C4-2B (cell line): Measurements from ENCODE around the gene CYP2J2.
A peak's percentile ranks its signal among the peaks of the same experiment; 100 is the strongest.

Experiments used
- H3K27ac ChIP-seq: fragments of 450-650 bp; 2 replicates; pipeline ENCODE4 v1.5.1; 2017
- ZFX ChIP-seq: fragments of 450-650 bp; IDR thresholded peaks from 2 replicates; pipeline ENCODE4 v1.6.1; 2017
- TF ChIP-seq, protein P1 (sequence below): fragments of 450-650 bp; conservative IDR thresholded peaks from 2 replicates; pipeline ENCODE4 v1.5.1; 2017; ENCODE audit warnings: mild to moderate bottlenecking

Gene CYP2J2

DNA sequence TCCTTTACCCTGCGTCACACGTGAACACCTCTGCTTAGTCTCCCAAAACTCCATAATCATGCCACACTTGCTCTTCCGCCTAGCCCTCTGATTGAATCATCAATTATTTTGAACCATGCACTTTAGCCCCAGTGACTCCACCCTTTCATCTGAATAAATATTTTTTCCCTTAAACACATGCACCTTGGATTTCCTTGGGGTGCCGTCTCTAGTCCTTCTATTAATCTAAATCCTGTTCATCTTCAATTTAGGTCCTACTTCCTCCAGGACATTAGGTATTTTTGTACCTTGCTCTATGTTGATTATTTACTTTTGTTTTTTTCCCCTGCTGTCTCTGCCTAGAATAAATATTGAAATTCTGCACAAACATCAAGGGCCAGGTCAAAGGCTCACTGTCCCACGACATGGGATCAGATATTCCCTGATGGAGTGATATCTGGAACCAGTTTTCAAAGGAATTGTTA lies 9.8 kb upstream of the CYP2J2 start:
- no peak overlapping the region for H3K27ac ChIP-seq
- no peak for TF ChIP-seq ZFX
- TF ChIP-seq, protein P1, sequence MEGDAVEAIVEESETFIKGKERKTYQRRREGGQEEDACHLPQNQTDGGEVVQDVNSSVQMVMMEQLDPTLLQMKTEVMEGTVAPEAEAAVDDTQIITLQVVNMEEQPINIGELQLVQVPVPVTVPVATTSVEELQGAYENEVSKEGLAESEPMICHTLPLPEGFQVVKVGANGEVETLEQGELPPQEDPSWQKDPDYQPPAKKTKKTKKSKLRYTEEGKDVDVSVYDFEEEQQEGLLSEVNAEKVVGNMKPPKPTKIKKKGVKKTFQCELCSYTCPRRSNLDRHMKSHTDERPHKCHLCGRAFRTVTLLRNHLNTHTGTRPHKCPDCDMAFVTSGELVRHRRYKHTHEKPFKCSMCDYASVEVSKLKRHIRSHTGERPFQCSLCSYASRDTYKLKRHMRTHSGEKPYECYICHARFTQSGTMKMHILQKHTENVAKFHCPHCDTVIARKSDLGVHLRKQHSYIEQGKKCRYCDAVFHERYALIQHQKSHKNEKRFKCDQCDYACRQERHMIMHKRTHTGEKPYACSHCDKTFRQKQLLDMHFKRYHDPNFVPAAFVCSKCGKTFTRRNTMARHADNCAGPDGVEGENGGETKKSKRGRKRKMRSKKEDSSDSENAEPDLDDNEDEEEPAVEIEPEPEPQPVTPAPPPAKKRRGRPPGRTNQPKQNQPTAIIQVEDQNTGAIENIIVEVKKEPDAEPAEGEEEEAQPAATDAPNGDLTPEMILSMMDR, result no peak

DNA sequence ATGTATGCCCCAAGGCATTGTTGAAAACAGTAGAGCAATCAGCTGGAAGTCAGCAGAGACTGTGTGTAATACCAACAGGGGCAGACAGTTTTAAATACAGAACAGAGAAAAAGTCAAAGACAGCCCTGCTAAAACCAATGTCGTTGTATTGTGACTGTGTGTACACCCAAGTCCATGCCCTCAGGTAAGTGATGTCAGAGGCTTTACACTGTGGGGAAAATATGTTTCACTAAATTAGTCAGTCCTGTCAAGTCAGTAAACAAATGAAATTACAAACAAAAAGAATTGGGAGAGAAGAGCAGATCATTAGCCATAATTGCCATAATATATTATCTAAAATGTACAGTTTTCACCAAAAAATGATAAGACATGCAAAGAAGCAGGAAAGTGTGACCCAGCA lies 2.4 kb upstream of the CYP2J2 start:
- H3K27ac ChIP-seq, result no peak overlapping the region
- TF ChIP-seq, protein P1, result no peak
- no peak for TF ChIP-seq ZFX

- no peak for TF ChIP-seq ZFX
- TF ChIP-seq, protein P1, result no peak
- no peak overlapping the region for H3K27ac ChIP-seq
Measured at GRCh38 chr1:59927213-59927612, 640 bp upstream of the CYP2J2 start.

DNA sequence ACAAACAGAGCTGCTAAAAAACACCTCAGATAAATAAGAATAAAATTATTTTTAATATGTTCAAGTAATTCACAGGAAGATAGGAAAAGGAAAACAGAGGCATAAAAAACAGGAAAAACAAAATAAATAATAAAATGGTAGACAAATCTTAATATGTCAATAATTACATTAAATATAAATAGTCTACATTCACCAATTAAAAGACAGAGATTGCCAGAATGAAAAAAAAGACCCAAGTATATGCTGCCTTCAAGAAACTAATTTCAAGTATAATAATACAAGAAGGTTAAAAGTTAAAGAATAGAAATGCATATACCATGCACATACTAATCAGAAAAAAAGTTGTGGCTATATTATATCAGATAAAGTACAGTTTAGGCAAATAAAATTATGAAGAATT lies 1.9 kb downstream of the CYP2J2 start:
- no peak overlapping the region for H3K27ac ChIP-seq
- TF ChIP-seq ZFX, result no peak
- TF ChIP-seq, protein P1, result no peak

- H3K27ac ChIP-seq, result peak overlapping the region; percentile 67
Measured at GRCh38 chr1:59921258-59921899, 5.2 kb downstream of the CYP2J2 start.

DNA sequence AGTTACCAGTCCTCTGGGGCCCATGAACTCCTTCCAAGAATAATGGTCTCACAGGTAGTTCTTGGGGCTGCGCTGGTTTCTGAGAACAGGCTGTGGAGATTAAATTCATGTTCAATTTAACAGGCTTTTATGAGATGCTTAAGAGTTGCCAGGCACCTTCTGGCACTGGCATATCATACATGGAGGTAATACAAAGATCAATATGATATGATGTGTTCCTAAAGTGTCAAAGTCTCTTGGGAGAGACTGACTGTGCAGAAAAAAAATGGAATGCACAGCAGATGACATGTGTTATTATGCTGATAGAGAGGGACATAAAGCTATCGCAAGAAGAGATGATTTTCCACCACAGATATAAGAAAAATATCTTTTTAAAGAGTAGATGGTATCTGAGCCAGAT lies 6.8 kb downstream of the CYP2J2 start:
- no peak overlapping the region for H3K27ac ChIP-seq
- TF ChIP-seq, protein P1, result no peak
- no peak for TF ChIP-seq ZFX

DNA sequence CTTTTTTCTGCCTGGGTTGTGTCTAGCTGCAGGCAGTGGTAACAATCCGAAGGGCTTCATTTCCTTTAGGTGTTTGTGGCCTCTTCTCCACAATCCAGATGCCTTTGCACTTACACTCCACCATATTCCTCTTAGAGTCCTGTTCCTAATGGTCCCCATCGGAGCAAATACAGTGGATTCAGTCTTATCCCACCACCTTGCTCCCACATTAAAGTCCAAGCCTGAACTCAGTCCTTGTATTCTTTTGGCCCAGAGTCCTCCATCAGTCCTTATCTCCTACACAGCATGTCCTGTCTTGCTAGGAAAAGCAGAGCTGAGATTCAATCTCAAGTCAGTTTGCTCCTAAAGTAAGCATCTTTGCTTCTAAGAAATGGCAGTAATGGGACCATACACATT lies 8.8 kb downstream of the CYP2J2 start:
- TF ChIP-seq, protein P1, result no peak
- TF ChIP-seq ZFX, result no peak
- H3K27ac ChIP-seq, result no peak overlapping the region

GRCh38 chr1:59917026-59917784 lies 9.4 kb downstream of the CYP2J2 start:
- no peak overlapping the region for H3K27ac ChIP-seq
- TF ChIP-seq, protein P1, result no peak
- no peak for TF ChIP-seq ZFX
